Stimulated activated naive B cell treated with anti-CD40 and anti-IgM and Interleukin-4, amounts not matched to agents 10 μg/mL and 1 μg/mL and 100 μg/mL, for 72 hours (primary cell): Measurements from ENCODE around the gene GABRB1.
"Not testable (repeated sequence)": the region's sequence is repeated elsewhere in the genome, so short reads cannot be mapped to it uniquely, and the experiment has no call there.

Experiments
- ATAC-seq, 2 donors: fragments of 150-1000 bp; cut with Tn5 transposase; replicated peaks; 2 replicates each; pipeline ENCODE4 v1.10.0; 2021; ENCODE audit warnings: moderate library complexity in 1 of 2
- DNase-seq: peaks from one replicate; pipeline ENCODE4 v3.0.0; 2021
- H3K27ac Mint-ChIP-seq: one replicate; pipeline ENCODE4 v1.8.0; 2022; ENCODE audit warnings: mild to moderate bottlenecking, mixed read lengths
- H3K27me3 Mint-ChIP-seq, 2 donors: one replicate each; pipeline ENCODE4 v1.8.0; 2022; ENCODE audit warnings: mixed read lengths in 2 of 2
- H3K36me3 Mint-ChIP-seq, 2 donors: one replicate each; pipeline ENCODE4 v1.8.0; 2022; ENCODE audit warnings: mixed read lengths in 2 of 2, mild to moderate bottlenecking in 1 of 2
- H3K4me1 Mint-ChIP-seq, 2 donors: one replicate each; pipeline ENCODE4 v1.8.0; 2022; ENCODE audit warnings: mixed read lengths in 2 of 2, mild to moderate bottlenecking in 1 of 2
- H3K4me3 Mint-ChIP-seq, 2 donors: one replicate each; pipeline ENCODE4 v1.8.0; 2022; ENCODE audit warnings: mild to moderate bottlenecking in 2 of 2, mixed read lengths in 2 of 2, moderate library complexity in 1 of 2
- H3K9me3 Mint-ChIP-seq, 2 donors: one replicate each; pipeline ENCODE4 v1.8.0; 2022; ENCODE audit warnings: mixed read lengths in 2 of 2, mild to moderate bottlenecking in 1 of 2

The GABRB1 gene

GRCh38 chr4:47372561-47372960 lies 341.2 kb downstream of the GABRB1 start:
- no peak for ATAC-seq
- Mint-ChIP-seq H3K36me3 (no peaks in the 10 kb centered on the region), H3K4me1 (peaks cover 2 to 8% of the 10 kb centered on the region in 2 donors), H3K27me3 (peaks cover 5 to 14% of the 10 kb centered on the region in 2 donors), H3K9me3 (no peaks in the 10 kb centered on the region), H3K27ac (no peak overlapping the region), H3K4me3 (no peak overlapping the region)
- DNase-seq: no peak

GRCh38 chr4:47373174-47373573 lies 341.8 kb downstream of the GABRB1 start:
- Mint-ChIP-seq H3K27ac (no peak overlapping the region), H3K27me3 (peaks cover 5 to 14% of the 10 kb centered on the region in 2 donors), H3K9me3 (no peaks in the 10 kb centered on the region), H3K4me3 (no peak overlapping the region), H3K4me1 (peaks cover 2 to 8% of the 10 kb centered on the region in 2 donors), H3K36me3 (no peaks in the 10 kb centered on the region)
- DNase-seq (no peak), ATAC-seq (peak; percentile 68 to 77)

GRCh38 chr4:47373709-47374108 lies 342.3 kb downstream of the GABRB1 start:
- Mint-ChIP-seq H3K27ac (no peak overlapping the region), H3K9me3 (no peaks in the 10 kb centered on the region), H3K36me3 (no peaks in the 10 kb centered on the region), H3K27me3 (peaks cover 5 to 14% of the 10 kb centered on the region in 2 donors), H3K4me3 (no peak overlapping the region), H3K4me1 (peaks cover 2 to 8% of the 10 kb centered on the region in 2 donors)
- DNase-seq: no peak
- ATAC-seq: no peak

GRCh38 chr4:47374477-47374876 lies 343.1 kb downstream of the GABRB1 start:
- Mint-ChIP-seq H3K4me1 (peaks cover 2 to 8% of the 10 kb centered on the region in 2 donors), H3K4me3 (no peak overlapping the region), H3K9me3 (no peaks in the 10 kb centered on the region)

GRCh38 chr4:47378021-47378530 lies 346.7 kb downstream of the GABRB1 start:
- H3K27me3 Mint-ChIP-seq, H3K9me3 Mint-ChIP-seq, H3K27ac Mint-ChIP-seq, DNase-seq, H3K4me3 Mint-ChIP-seq, H3K4me1 Mint-ChIP-seq, ATAC-seq, H3K36me3 Mint-ChIP-seq: not testable (repeated sequence)

More at GRCh38 chr4:47374477-47374876, 343.1 kb downstream of the GABRB1 start:
- DNase-seq (no peak), ATAC-seq (no peak)
- Mint-ChIP-seq H3K27me3 (peaks cover 5 to 14% of the 10 kb centered on the region in 2 donors), H3K36me3 (no peaks in the 10 kb centered on the region), H3K27ac (no peak overlapping the region)

GRCh38 chr4:47381172-47381571 lies 349.8 kb downstream of the GABRB1 start:
- Mint-ChIP-seq H3K4me3 (no peak overlapping the region), H3K9me3 (no peaks in the 10 kb centered on the region), H3K27me3 (peaks cover 5 to 10% of the 10 kb centered on the region in 2 donors), H3K27ac (no peak overlapping the region), H3K4me1 (no peaks in the 10 kb centered on the region), H3K36me3 (no peaks in the 10 kb centered on the region)
- DNase-seq: no peak
- ATAC-seq: no peak

GRCh38 chr4:47382846-47383360 lies 351.5 kb downstream of the GABRB1 start:
- H3K27ac Mint-ChIP-seq: no peak overlapping the region
- no peaks in the 10 kb centered on the region for H3K9me3 Mint-ChIP-seq
- no peaks in the 10 kb centered on the region for H3K4me1 Mint-ChIP-seq
- no peaks in the 10 kb centered on the region for H3K36me3 Mint-ChIP-seq
- H3K27me3 Mint-ChIP-seq: peaks cover 0 to 10% of the 10 kb centered on the region in 2 donors
- H3K4me3 Mint-ChIP-seq: no peak overlapping the region
- DNase-seq (no peak), ATAC-seq (no peak)

- no peaks in the 10 kb centered on the region for H3K9me3 Mint-ChIP-seq
- ATAC-seq: peak in 1 of 2 donors; percentile 34
- H3K4me3 Mint-ChIP-seq: no peak overlapping the region
- peaks cover 0 to 10% of the 10 kb centered on the region in 2 donors for H3K27me3 Mint-ChIP-seq
- no peaks in the 10 kb centered on the region for H3K4me1 Mint-ChIP-seq
- no peak overlapping the region for H3K27ac Mint-ChIP-seq
- no peaks in the 10 kb centered on the region for H3K36me3 Mint-ChIP-seq
- no peak for DNase-seq
Observed at GRCh38 chr4:47383829-47384427, 352.6 kb downstream of the GABRB1 start.

- Mint-ChIP-seq H3K4me3 (no peak overlapping the region), H3K9me3 (no peaks in the 10 kb centered on the region), H3K27ac (no peak overlapping the region), H3K4me1 (peaks cover 0 to 2% of the 10 kb centered on the region in 2 donors), H3K27me3 (peaks cover 0 to 9% of the 10 kb centered on the region in 2 donors), H3K36me3 (no peaks in the 10 kb centered on the region)
- ATAC-seq: no peak
- no peak for DNase-seq
Observed at GRCh38 chr4:47386146-47386545, 354.8 kb downstream of the GABRB1 start.

GRCh38 chr4:47386561-47387235 lies 355.3 kb downstream of the GABRB1 start:
- Mint-ChIP-seq H3K36me3 (no peaks in the 10 kb centered on the region), H3K27me3 (peaks cover 0 to 5% of the 10 kb centered on the region in 2 donors), H3K27ac (no peak overlapping the region), H3K4me1 (peaks cover 0 to 2% of the 10 kb centered on the region in 2 donors), H3K9me3 (no peaks in the 10 kb centered on the region), H3K4me3 (no peak overlapping the region)
- DNase-seq (no peak), ATAC-seq (no peak)

GRCh38 chr4:47390428-47391125 lies 359.2 kb downstream of the GABRB1 start:
- Mint-ChIP-seq H3K4me3 (no peak overlapping the region), H3K36me3 (no peaks in the 10 kb centered on the region), H3K27me3 (peaks cover 0 to 4% of the 10 kb centered on the region in 2 donors), H3K4me1 (peaks cover 0 to 2% of the 10 kb centered on the region in 2 donors), H3K27ac (no peak overlapping the region), H3K9me3 (no peaks in the 10 kb centered on the region)
- no peak for DNase-seq
- ATAC-seq: no peak

- DNase-seq (no peak), ATAC-seq (no peak)
- Mint-ChIP-seq H3K27me3 (no peaks in the 10 kb centered on the region), H3K27ac (no peak overlapping the region), H3K36me3 (no peaks in the 10 kb centered on the region), H3K4me3 (no peak overlapping the region), H3K4me1 (peaks cover 0 to 2% of the 10 kb centered on the region in 2 donors), H3K9me3 (no peaks in the 10 kb centered on the region)
Observed at GRCh38 chr4:47391256-47391655, 359.9 kb downstream of the GABRB1 start.

- Mint-ChIP-seq H3K4me3 (no peak overlapping the region), H3K27me3 (peaks cover 0 to 4% of the 10 kb centered on the region in 2 donors), H3K27ac (no peak overlapping the region), H3K4me1 (peaks cover 1 to 9% of the 10 kb centered on the region in 2 donors), H3K36me3 (no peaks in the 10 kb centered on the region), H3K9me3 (peaks cover 4 to 5% of the 10 kb centered on the region in 2 donors)
- ATAC-seq (peak; percentile 45 to 67), DNase-seq (no peak)
Observed at GRCh38 chr4:47406408-47406807, 375.0 kb downstream of the GABRB1 start.

GRCh38 chr4:47410271-47410670 lies 378.9 kb downstream of the GABRB1 start:
- H3K27ac Mint-ChIP-seq: no peak overlapping the region
- no peaks in the 10 kb centered on the region for H3K36me3 Mint-ChIP-seq
- ATAC-seq (no peak), DNase-seq (no peak)
- peaks cover 1 to 18% of the 10 kb centered on the region in 2 donors for H3K4me1 Mint-ChIP-seq
- peaks cover 5 to 7% of the 10 kb centered on the region in 2 donors for H3K9me3 Mint-ChIP-seq
- peaks cover 0 to 8% of the 10 kb centered on the region in 2 donors for H3K27me3 Mint-ChIP-seq
- H3K4me3 Mint-ChIP-seq: no peak overlapping the region
